Tibial artery (tissue), 4 donors: ENCODE results near the gene CCSER1.

Source experiments
- DNase-seq, 2 donors: peaks; one replicate each; pipeline ENCODE4 v3.0.0-alpha.2; 2019
- H3K27ac ChIP-seq, 2 donors: fragments of 200-600 bp; sonication (generic) in 1 of 2; 1 replicate in 1 of 2; 2 replicates in 1 of 2; pipeline ENCODE4 v1.5.1; 2018 to 2019; ENCODE audit warnings: mild to moderate bottlenecking in 1 of 2
- H3K27me3 ChIP-seq, 2 donors: fragments of 200-600 bp; sonication (generic) in 1 of 2; one replicate each; pipeline versions ENCODE4 v1.5.1 to v1.6.0; 2016 to 2019
- H3K36me3 ChIP-seq, 3 donors: fragments of 200-600 bp; sonication (generic) in 2 of 3; one replicate each; pipeline ENCODE4 v1.5.1; 2016 to 2019; ENCODE audit warnings: mild to moderate bottlenecking in 2 of 3
- H3K4me1 ChIP-seq, 4 donors: fragments of 200-600 bp; sonication (generic) in 2 of 4; 1 replicate in 3 of 4; 2 replicates in 1 of 4; pipeline ENCODE4 v1.5.1; 2016 to 2019
- H3K4me3 ChIP-seq, 2 donors: fragments of 200-600 bp; sonication (generic) in 1 of 2; 1 replicate in 1 of 2; 2 replicates in 1 of 2; pipeline ENCODE4 v1.5.1; 2018 to 2019; ENCODE audit warnings: mild to moderate bottlenecking in 2 of 2
- H3K9me3 ChIP-seq, 3 donors: fragments of 200-600 bp; sonication (generic) in 1 of 3; one replicate each; pipeline ENCODE4 v1.5.1; 2016 to 2019
- CTCF ChIP-seq, 2 experiments: fragments of 200-600 bp in 1 of 2; fragments of 450-650 bp in 1 of 2; IDR thresholded peaks; one replicate each; pipeline ENCODE4 v1.5.1; 2017 to 2019; ENCODE audit warnings: antibody characterized with exemption in 2 of 2, mild to moderate bottlenecking in 1 of 2, moderate library complexity in 1 of 2
- intact Hi-C: fragments of 100-400 bp; cut with DNase I; formaldehyde crosslinking; loops from one replicate; pipeline ENCODE4 v1.15.0; 2023; ENCODE audit warnings: low total_unique reads

CCSER1 gene

DNA sequence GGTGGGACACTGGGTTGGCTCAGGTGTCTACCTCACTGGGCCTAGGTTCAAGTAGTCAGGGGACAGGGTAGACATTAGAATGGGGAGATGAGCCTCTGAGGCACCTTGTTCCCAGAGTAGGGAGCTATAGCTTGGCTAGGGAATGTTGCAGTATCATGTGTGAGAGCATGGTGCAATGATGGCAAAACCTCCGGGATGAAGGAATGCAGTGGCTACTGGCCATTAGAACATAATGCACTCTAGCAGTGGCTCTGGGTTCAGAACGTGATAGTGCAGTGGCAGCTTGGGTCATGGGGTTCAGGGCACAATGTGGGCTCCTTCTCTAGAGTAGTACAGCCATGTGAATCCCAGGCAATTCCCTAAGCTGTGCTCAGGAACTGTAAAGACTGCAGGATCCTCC is 471.5 kb downstream of the CCSER1 start:
- Histone ChIP-seq H3K27me3 (no peaks in the 10 kb centered on the region), H3K4me1 (no peaks in the 10 kb centered on the region), H3K4me3 (no peak overlapping the region), H3K9me3 (no peaks in the 10 kb centered on the region), H3K27ac (no peak overlapping the region), H3K36me3 (no peaks in the 10 kb centered on the region)
- no peak for DNase-seq
- TF ChIP-seq CTCF (IDR thresholded peaks at IDR 0.05): no peak
- intact Hi-C loops: no loop called here

- TF ChIP-seq CTCF (IDR thresholded peaks at IDR 0.05): no peak
Observed at GRCh38 chr4:90602726-90603125, 475.5 kb downstream of the CCSER1 start.

DNA sequence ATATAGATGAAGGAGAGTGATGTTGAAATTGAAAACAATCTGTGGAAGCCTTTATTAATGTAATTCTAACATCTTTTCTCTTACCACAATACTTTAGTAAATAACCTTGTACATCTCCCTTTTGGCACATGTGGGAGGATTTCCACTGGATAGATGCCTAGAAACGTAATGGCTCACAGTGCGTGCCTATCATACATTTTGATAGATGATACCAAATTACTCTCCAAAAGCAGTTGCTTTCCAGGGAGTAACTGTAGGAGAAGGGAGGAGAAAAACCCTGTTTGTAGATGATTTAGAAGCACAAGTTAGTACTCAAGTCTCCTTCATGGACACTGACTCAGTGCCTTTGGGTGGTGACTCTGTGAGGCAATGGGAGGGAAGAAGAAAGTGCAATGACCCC is 476.3 kb downstream of the CCSER1 start:
- Histone ChIP-seq H3K27ac (no peak overlapping the region), H3K4me3 (no peak overlapping the region), H3K9me3 (no peaks in the 10 kb centered on the region), H3K4me1 (no peaks in the 10 kb centered on the region), H3K27me3 (no peaks in the 10 kb centered on the region), H3K36me3 (no peaks in the 10 kb centered on the region)
- no peak for TF ChIP-seq CTCF (IDR thresholded peaks at IDR 0.05)
- intact Hi-C loops: no loop called here
- no peak for DNase-seq

More at GRCh38 chr4:90602726-90603125, 475.5 kb downstream of the CCSER1 start:
- Histone ChIP-seq H3K27me3 (no peaks in the 10 kb centered on the region), H3K9me3 (no peaks in the 10 kb centered on the region), H3K27ac (no peak overlapping the region), H3K36me3 (no peaks in the 10 kb centered on the region), H3K4me3 (no peak overlapping the region), H3K4me1 (no peaks in the 10 kb centered on the region)
- no peak for DNase-seq
- intact Hi-C loops: no loop called here

DNA sequence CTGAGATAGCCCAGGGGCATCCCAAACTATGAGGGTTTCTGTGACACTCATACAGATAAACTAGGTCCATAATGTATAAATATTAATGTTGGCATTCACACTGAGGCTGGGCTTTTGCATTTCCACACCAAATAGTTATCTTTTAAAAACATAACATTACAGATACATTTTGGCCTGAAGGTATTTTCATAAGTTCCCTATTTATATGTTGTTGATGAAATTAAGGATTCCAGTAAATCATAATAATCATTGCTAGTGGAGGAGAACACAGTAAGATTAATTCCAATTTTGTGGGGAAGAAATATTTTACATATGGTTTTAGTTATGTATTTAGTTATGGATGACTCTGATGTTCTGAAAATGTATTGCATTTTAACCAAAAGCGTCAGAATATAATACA is 479.6 kb downstream of the CCSER1 start:
- Histone ChIP-seq H3K36me3 (no peaks in the 10 kb centered on the region), H3K4me3 (no peak overlapping the region), H3K9me3 (no peaks in the 10 kb centered on the region), H3K4me1 (no peaks in the 10 kb centered on the region), H3K27me3 (no peaks in the 10 kb centered on the region), H3K27ac (no peak overlapping the region)
- TF ChIP-seq CTCF (IDR thresholded peaks at IDR 0.05): no peak
- DNase-seq: no peak
- intact Hi-C loops: no loop called here

DNA sequence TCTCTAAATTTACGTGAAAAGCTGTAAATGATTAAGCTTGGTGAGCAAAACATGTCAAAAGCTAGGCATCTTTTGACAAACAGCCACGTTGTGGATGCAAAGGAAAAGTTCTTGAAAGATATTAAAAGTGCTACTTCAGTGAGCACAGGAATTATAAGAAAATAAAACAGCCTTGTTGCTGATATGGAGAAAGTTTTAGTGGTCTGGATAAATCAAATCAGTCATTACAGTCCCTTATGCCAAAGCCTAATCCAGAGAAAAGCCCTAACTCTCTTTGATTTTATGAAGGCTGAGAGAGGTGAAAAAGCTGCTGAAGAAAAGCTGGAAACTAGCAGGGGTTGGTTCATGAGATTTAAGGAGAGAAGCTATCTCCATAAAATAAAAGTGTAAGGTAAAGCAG is 487.2 kb downstream of the CCSER1 start:
- TF ChIP-seq CTCF (IDR thresholded peaks at IDR 0.05): no peak
- H3K27ac ChIP-seq: no peak overlapping the region
- intact Hi-C loops: no loop called here
- H3K9me3 ChIP-seq: no peaks in the 10 kb centered on the region
- H3K4me3 ChIP-seq: no peak overlapping the region
- no peaks in the 10 kb centered on the region for H3K4me1 ChIP-seq
- no peak for DNase-seq
- no peaks in the 10 kb centered on the region for H3K36me3 ChIP-seq
- H3K27me3 ChIP-seq: no peaks in the 10 kb centered on the region

DNA sequence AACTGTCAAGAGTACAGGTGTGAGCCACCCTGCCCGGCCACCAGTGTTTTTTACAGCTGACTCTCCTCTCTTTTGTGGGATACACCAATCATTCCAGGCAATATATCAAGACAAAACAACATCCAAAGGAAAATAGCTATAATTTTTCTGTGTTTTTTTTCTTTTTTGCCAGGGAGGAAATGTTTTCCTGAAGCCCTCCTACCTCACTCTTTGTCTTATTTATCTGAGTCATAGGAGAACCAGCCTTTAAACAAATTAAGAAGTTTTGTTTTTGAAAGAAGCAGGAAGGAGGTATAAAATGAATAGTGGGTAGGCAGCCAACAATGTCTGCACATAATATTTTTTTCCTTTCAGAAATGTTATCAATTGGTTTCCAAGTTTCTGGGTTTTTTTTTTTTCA is 493.9 kb downstream of the CCSER1 start:
- DNase-seq: no peak

More for the DNA sequence above, 493.9 kb downstream of the CCSER1 start:
- Histone ChIP-seq H3K9me3 (no peaks in the 10 kb centered on the region), H3K27ac (no peak overlapping the region), H3K4me1 (no peaks in the 10 kb centered on the region), H3K36me3 (no peaks in the 10 kb centered on the region), H3K4me3 (no peak overlapping the region), H3K27me3 (no peaks in the 10 kb centered on the region)
- intact Hi-C loops: no loop called here
- no peak for TF ChIP-seq CTCF (IDR thresholded peaks at IDR 0.05)
